ENCODE measurements around the gene PA2G4. TPM values are rescaled to one million over a fixed set of nuclear protein-coding genes. Genes with fewer than 3 reads are reported as not detected.
A peak's percentile ranks its signal among the peaks of the same experiment; 100 is the strongest.

Gene PA2G4
- total RNA-seq, 1 experiment from 2014 or later = 406 TPM

DNA sequence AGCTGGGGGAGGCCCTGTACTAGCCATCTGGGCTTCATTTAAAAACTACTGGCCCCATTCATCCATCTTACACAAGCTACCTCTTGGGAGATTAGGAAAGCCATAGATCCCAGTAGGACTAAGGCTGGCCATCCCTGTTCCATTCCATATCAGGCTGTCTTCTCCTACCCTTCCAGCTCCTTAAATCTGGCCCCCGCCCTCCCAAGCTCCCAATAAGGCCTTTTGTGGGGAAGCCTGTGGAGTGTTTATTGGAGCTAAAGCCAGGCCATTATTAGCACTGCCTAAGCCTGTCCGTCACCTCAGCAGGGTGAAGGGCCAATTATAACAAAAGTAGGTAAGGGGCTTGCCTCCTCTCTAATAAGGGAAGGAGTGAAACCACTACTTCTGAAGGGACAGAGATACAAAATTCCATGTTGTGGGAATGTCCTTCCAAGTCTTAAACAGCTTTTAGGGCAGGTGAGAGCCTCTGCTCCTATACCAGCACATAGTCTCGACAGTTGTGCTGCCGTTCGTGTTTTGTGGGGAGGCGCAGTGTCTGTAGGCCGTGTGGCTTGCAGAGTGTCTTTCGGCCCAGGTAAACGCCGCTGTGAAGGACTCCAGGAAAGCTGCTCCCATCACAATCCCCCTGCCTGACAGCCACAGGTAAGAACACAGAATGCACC lies 57.5 kb downstream of the PA2G4 start:
- no peaks in the 10 kb centered on the region for H3K27me3 ChIP-seq (ENCODE audit: low read length)
- DNase-seq (no peak), ATAC-seq (no peak)
- peaks cover 38% of the 10 kb centered on the region for H3K79me2 ChIP-seq (ENCODE audit: low read length)
- H3K27ac ChIP-seq (ENCODE audit: low read length) = no peak overlapping the region
- H3F3A ChIP-seq (ENCODE audit: low read length, unreplicated experiment) = peaks cover 13% of the 10 kb centered on the region
- no TSS peak for BruUV-seq (replicated peaks)
- no peaks in the 10 kb centered on the region for H3K9me2 ChIP-seq (replicated peaks; ENCODE audit: low read length)
- no peak overlapping the region for H3K4me2 ChIP-seq (ENCODE audit: low read length)
- ChIA-PET CTCF (no interaction called here), POLR2A (ENCODE audit: unreplicated experiment) (interaction anchor here (0.5 kb wide), 1 partner anchor 32 kb away, joined by 6 read pairs; no protein-coding TSS in a partner anchor)
- TF ChIP-seq EZH2 (IDR thresholded peaks at IDR 0.05; ENCODE audit: low read length, unreplicated experiment) = no peak
- TF ChIP-seq, protein P1, sequence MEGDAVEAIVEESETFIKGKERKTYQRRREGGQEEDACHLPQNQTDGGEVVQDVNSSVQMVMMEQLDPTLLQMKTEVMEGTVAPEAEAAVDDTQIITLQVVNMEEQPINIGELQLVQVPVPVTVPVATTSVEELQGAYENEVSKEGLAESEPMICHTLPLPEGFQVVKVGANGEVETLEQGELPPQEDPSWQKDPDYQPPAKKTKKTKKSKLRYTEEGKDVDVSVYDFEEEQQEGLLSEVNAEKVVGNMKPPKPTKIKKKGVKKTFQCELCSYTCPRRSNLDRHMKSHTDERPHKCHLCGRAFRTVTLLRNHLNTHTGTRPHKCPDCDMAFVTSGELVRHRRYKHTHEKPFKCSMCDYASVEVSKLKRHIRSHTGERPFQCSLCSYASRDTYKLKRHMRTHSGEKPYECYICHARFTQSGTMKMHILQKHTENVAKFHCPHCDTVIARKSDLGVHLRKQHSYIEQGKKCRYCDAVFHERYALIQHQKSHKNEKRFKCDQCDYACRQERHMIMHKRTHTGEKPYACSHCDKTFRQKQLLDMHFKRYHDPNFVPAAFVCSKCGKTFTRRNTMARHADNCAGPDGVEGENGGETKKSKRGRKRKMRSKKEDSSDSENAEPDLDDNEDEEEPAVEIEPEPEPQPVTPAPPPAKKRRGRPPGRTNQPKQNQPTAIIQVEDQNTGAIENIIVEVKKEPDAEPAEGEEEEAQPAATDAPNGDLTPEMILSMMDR (conservative IDR thresholded peaks at IDR 0.05; ENCODE audit: low read depth, low read length) = no peak
- no peak for TF ChIP-seq EZH2phosphoT487 (IDR thresholded peaks at IDR 0.05; ENCODE audit: borderline replicate concordance, low read length)
- no peak overlapping the region for H2AFZ ChIP-seq (ENCODE audit: low read length)
- peaks cover 26% of the 10 kb centered on the region for H3K4me1 ChIP-seq (ENCODE audit: insufficient read depth, low read length)
- no peak overlapping the region for H3K9ac ChIP-seq (ENCODE audit: low read length)
- no peak overlapping the region for H3K4me3 ChIP-seq (ENCODE audit: low read length)
- intact Hi-C loops (cut with micrococcal nuclease) = no loop called here
- H4K20me1 ChIP-seq (ENCODE audit: low read length) = peaks cover 34% of the 10 kb centered on the region
- no peaks in the 10 kb centered on the region for H3K9me3 ChIP-seq (ENCODE audit: low read length)
- peaks cover 48% of the 10 kb centered on the region for H3K36me3 ChIP-seq (ENCODE audit: low read depth, low read length)

DNA sequence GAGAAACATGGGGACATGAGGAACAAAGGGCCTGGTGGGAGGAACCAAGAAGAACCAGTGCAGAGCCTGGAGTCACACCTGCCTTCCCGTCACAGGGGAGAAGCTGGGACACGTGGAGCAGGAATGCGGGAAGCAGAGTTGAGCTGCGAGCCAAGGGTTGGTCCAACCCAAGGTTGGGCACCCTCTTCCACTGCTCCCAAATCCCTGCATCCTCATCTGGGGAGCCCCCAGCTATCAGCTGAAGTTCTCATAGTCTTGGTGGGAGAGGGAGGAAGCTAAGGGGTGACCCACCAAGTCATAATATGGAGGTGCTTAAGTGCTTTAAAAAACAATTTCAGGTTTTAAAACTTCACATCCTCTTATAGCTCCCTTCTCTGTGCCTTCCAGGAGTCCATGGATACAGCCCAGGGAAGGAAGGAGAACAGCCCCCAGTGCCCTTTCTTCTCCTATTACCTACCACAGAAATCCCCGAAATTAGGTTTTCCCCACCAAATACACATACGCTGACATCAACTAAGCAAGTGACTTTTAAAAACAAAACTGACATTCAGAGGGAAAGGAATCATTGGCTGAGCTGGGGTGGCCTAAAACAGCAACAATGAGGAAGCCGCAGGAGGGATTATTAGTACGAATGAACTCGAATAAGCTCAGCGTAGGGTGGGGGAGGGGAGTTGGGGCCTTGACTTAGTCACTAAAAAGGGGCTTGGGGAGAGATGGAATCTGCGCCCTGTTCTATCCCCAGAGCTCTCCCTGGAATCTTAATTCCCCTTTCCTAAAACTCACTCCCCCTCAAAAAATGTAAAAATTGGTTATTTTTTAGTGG lies 58.3 kb downstream of the PA2G4 start:
- Histone ChIP-seq H3K36me3 (ENCODE audit: low read depth, low read length) (peaks cover 51% of the 10 kb centered on the region), H3F3A (ENCODE audit: low read length, unreplicated experiment) (peaks cover 13% of the 10 kb centered on the region), H3K4me2 (ENCODE audit: low read length) (no peak overlapping the region), H3K9me3 (ENCODE audit: low read length) (no peaks in the 10 kb centered on the region), H3K27ac (ENCODE audit: low read length) (no peak overlapping the region), H3K79me2 (ENCODE audit: low read length) (peaks cover 38% of the 10 kb centered on the region), H3K9ac (ENCODE audit: low read length) (no peak overlapping the region), H4K20me1 (ENCODE audit: low read length) (peaks cover 34% of the 10 kb centered on the region), H3K9me2 (replicated peaks; ENCODE audit: low read length) (no peaks in the 10 kb centered on the region), H3K27me3 (ENCODE audit: low read length) (no peaks in the 10 kb centered on the region), H2AFZ (ENCODE audit: low read length) (no peak overlapping the region), H3K4me1 (ENCODE audit: insufficient read depth, low read length) (peaks cover 20% of the 10 kb centered on the region), H3K4me3 (ENCODE audit: low read length) (no peak overlapping the region)
- ChIA-PET POLR2A (ENCODE audit: unreplicated experiment) (interaction anchor here (0.7 kb wide), 2 partner anchors 18 to 25 kb away, joined by 4 to 6 read pairs; no protein-coding TSS in a partner anchor), CTCF (interaction anchor here (0.5 to 0.6 kb wide), 2 partner anchors 35 to 232 kb away, joined by 3 to 4 read pairs; partner anchors contain the start of gene ESYT1)
- intact Hi-C loops (cut with micrococcal nuclease) = no loop called here
- ATAC-seq (no peak), DNase-seq (no peak)
- TSS peak; percentile 15 for BruUV-seq (replicated peaks)
- TF ChIP-seq EZH2phosphoT487 (IDR thresholded peaks at IDR 0.05; ENCODE audit: borderline replicate concordance, low read length) (no peak), EZH2 (IDR thresholded peaks at IDR 0.05; ENCODE audit: low read length, unreplicated experiment) (no peak)
- TF ChIP-seq, protein P1 (conservative IDR thresholded peaks at IDR 0.05; ENCODE audit: low read depth, low read length) = no peak

Other genes starting within 250 kb of the PA2G4 start
- gene PYM1, start 176.7 kb upstream of the PA2G4 start, total RNA-seq (2014; rRNA removed) = 39.0 and 42.9 TPM in 2 replicates
- gene DGKA, start 173.4 kb upstream of the PA2G4 start, total RNA-seq (2014; rRNA removed) = 27.2 and 41.5 TPM in 2 replicates
- 0.35 and 2.0 TPM in 2 replicates for gene PMEL, start 138.5 kb upstream of the PA2G4 start, total RNA-seq (2014; rRNA removed)
- gene CDK2, start 137.7 kb upstream of the PA2G4 start, total RNA-seq (2014; rRNA removed) = 63.0 and 68.2 TPM in 2 replicates
- gene RAB5B, start 130.5 kb upstream of the PA2G4 start, total RNA-seq (2014; rRNA removed) = 48.8 and 50.6 TPM in 2 replicates
- 18.0 and 33.9 TPM in 2 replicates for gene SUOX, start 107.3 kb upstream of the PA2G4 start, total RNA-seq (2014; rRNA removed)
- 1.0 and 2.8 TPM in 2 replicates for gene IKZF4, start 83.5 kb upstream of the PA2G4 start, total RNA-seq (2014; rRNA removed)
- 183 and 320 TPM in 2 replicates for gene RPS26, start 62.6 kb upstream of the PA2G4 start, total RNA-seq (2014; rRNA removed)
- 28.0 and 40.6 TPM in 2 replicates for gene ERBB3, start 24.4 kb upstream of the PA2G4 start, total RNA-seq (2014; rRNA removed)
- 3,106 and 3,551 TPM in 2 replicates for gene RPL41, start 12.1 kb downstream of the PA2G4 start, total RNA-seq (2014; rRNA removed)
- 4.8 and 5.6 TPM in 2 replicates for gene ZC3H10, start 13.7 kb downstream of the PA2G4 start, total RNA-seq (2014; rRNA removed)
- gene ESYT1, start 23.7 kb downstream of the PA2G4 start, total RNA-seq (2014; rRNA removed) = 120 and 176 TPM in 2 replicates
- 153 and 178 TPM in 2 replicates for gene MYL6B, start 48.0 kb downstream of the PA2G4 start, total RNA-seq (2014; rRNA removed)
- 1,385 and 1,597 TPM in 2 replicates for gene MYL6, start 53.8 kb downstream of the PA2G4 start, total RNA-seq (2014; rRNA removed)
- gene SMARCC2, start 84.9 kb downstream of the PA2G4 start, total RNA-seq (2014; rRNA removed) = 38.4 and 39.4 TPM in 2 replicates
- 43.9 and 52.1 TPM in 2 replicates for gene RNF41, start 117.4 kb downstream of the PA2G4 start, total RNA-seq (2014; rRNA removed)
- 91.6 and 98.6 TPM in 2 replicates for gene NABP2, start 119.8 kb downstream of the PA2G4 start, total RNA-seq (2014; rRNA removed)
- gene SLC39A5, start 125.5 kb downstream of the PA2G4 start, total RNA-seq (2014; rRNA removed) = 0.18 TPM in 1 of 2 replicates, not detected in the other
- 19.1 and 26.7 TPM in 2 replicates for gene ANKRD52, start 153.8 kb downstream of the PA2G4 start, total RNA-seq (2014; rRNA removed)
- 9.2 and 9.8 TPM in 2 replicates for gene COQ10A, start 162.4 kb downstream of the PA2G4 start, total RNA-seq (2014; rRNA removed)
- 182 and 199 TPM in 2 replicates for gene CS, start 195.8 kb downstream of the PA2G4 start, total RNA-seq (2014; rRNA removed)
- gene CNPY2, start 211.4 kb downstream of the PA2G4 start, total RNA-seq (2014; rRNA removed) = 109 and 162 TPM in 2 replicates
- gene PAN2, start 229.4 kb downstream of the PA2G4 start, total RNA-seq (2014; rRNA removed) = 15.3 and 27.1 TPM in 2 replicates
- 17.5 and 18.2 TPM in 2 replicates for gene IL23A, start 234.3 kb downstream of the PA2G4 start, total RNA-seq (2014; rRNA removed)

All from PC-3 (cell line).